H1 (cell line): ENCODE measurements around the gene RGS3. TPM values are rescaled to one million over a fixed set of nuclear protein-coding genes. Genes with fewer than 3 reads are reported as not detected.
A peak's percentile ranks its signal among the peaks of the same experiment; 100 is the strongest.

Experiments
- CTCF ChIA-PET: fragments of 300-600 bp; sonication (Branson Sonifier 250); formaldehyde crosslinking; loops from one replicate; lab custom pipeline; 2021; ENCODE audit not compliant: partially characterized antibody; lab: Charles Lee
- POLR2A ChIA-PET: fragments of 300-600 bp; sonication (Branson Sonifier 250); formaldehyde crosslinking; loops from one replicate; lab custom pipeline; 2021; ENCODE audit warnings: inconsistent platforms; ENCODE audit not compliant: partially characterized antibody; lab: Charles Lee
- DNase-seq, 2 experiments: peaks; one replicate each; pipeline versions ENCODE4 v3.0.0 to v3.0.0-alpha.2; 2010 to 2022; ENCODE audit warnings: low spot score in 2 of 2, low read depth in 1 of 2, mixed read lengths in 1 of 2
- FAIRE-seq: peaks from 2 replicates; lab custom pipeline; 2011; peaks lifted over from hg19 to GRCh38; lab: Jason Lieb, UNC
- H2AFZ ChIP-seq: 2 replicates; pipeline ENCODE4 v1.8.1; 2012; ENCODE audit warnings: low read length, inconsistent platforms
- H2AK5ac ChIP-seq: 2 replicates; pipeline ENCODE4 v1.6.1; 2013; ENCODE audit warnings: low read depth, low read length
- H2BK120ac ChIP-seq: replicated peaks from 2 replicates; pipeline ENCODE3; 2013; ENCODE audit warnings: low read depth, low read length, inconsistent platforms
- H2BK12ac ChIP-seq: 2 replicates; pipeline ENCODE4 v1.6.1; 2013; ENCODE audit warnings: low read depth, low read length
- H2BK15ac ChIP-seq: 2 replicates; pipeline ENCODE4 v1.6.1; 2013; ENCODE audit warnings: low read length
- H2BK20ac ChIP-seq: 2 replicates; pipeline ENCODE4 v1.6.1; 2013; ENCODE audit warnings: low read length
- H2BK5ac ChIP-seq: 2 replicates; pipeline ENCODE4 v1.6.1; 2013; ENCODE audit warnings: low read depth, low read length
- H3K14ac ChIP-seq: 2 replicates; pipeline ENCODE4 v1.6.1; 2013; ENCODE audit warnings: inconsistent platforms; ENCODE audit not compliant: insufficient read length
- H3K18ac ChIP-seq: 2 replicates; pipeline ENCODE4 v1.6.1; 2013; ENCODE audit warnings: low read length; ENCODE audit errors: extremely low read depth
- H3K23ac ChIP-seq: 2 replicates; pipeline ENCODE4 v1.6.1; 2013; ENCODE audit warnings: inconsistent platforms; ENCODE audit not compliant: insufficient read length
- H3K23me2 ChIP-seq: 2 replicates; pipeline ENCODE4 v1.6.1; 2013; ENCODE audit warnings: low read depth, low read length
- H3K27ac ChIP-seq: 2 replicates; pipeline ENCODE4 v1.6.1; 2011; ENCODE audit warnings: low read depth, low read length, inconsistent platforms
- H3K27me3 ChIP-seq, 4 experiments: replicated peaks in 1 of 4; 1 replicate in 1 of 4; 2 replicates in 3 of 4; pipeline versions ENCODE4 v1.6.1 to v1.8.1; 2011 to 2013; ENCODE audit warnings: low read length in 3 of 4, mild to moderate bottlenecking in 3 of 4, inconsistent platforms in 2 of 4, mixed read lengths in 2 of 4, moderate library complexity in 1 of 4; ENCODE audit not compliant: control insufficient read depth in 3 of 4, insufficient read depth in 3 of 4; ENCODE audit errors: extremely low read depth in 1 of 4
- H3K36me3 ChIP-seq, 4 experiments: 2 replicates each; pipeline versions ENCODE4 v1.6.1 to v1.8.1; 2011 to 2013; ENCODE audit warnings: mild to moderate bottlenecking in 4 of 4, low read length in 3 of 4, moderate library complexity in 2 of 4, control low read depth in 1 of 4, inconsistent platforms in 1 of 4; ENCODE audit not compliant: insufficient read depth in 4 of 4, control insufficient read depth in 2 of 4
- H3K4ac ChIP-seq: replicated peaks from 2 replicates; pipeline ENCODE3; 2013; ENCODE audit warnings: low read length, low read depth, mixed read lengths, inconsistent platforms; ENCODE audit not compliant: insufficient read length
- H3K4me1 ChIP-seq, 4 experiments: replicated peaks in 1 of 4; 1 replicate in 1 of 4; 2 replicates in 3 of 4; pipeline versions ENCODE4 v1.6.1 to v1.8.1; 2011 to 2013; ENCODE audit warnings: low read length in 3 of 4, inconsistent platforms in 2 of 4, mixed read lengths in 1 of 4; ENCODE audit not compliant: insufficient read depth in 4 of 4, control insufficient read depth in 3 of 4
- H3K4me2 ChIP-seq, 2 experiments: 2 replicates each; pipeline versions ENCODE4 v1.6.1 to v1.8.1; 2011 to 2013; ENCODE audit warnings: low read depth in 2 of 2, low read length in 2 of 2, control low read depth in 1 of 2, inconsistent platforms in 1 of 2, mild to moderate bottlenecking in 1 of 2; ENCODE audit not compliant: insufficient read depth in 1 of 2
- H3K4me3 ChIP-seq, 4 experiments: fragments of 200-600, 300-600 bp in 1 of 4; sonication (generic), shearing (Covaris generic), sonication (Bioruptor Twin) in 1 of 4; 2 replicates each; pipeline versions ENCODE4 v1.5.1 to v1.8.1; 2011 to 2016; ENCODE audit warnings: low read length in 4 of 4, low read depth in 3 of 4, control low read depth in 2 of 4, inconsistent platforms in 2 of 4, mild to moderate bottlenecking in 2 of 4, mixed read lengths in 1 of 4, moderate library complexity in 1 of 4; ENCODE audit not compliant: insufficient read depth in 2 of 4; ENCODE audit errors: extremely low read depth in 1 of 4
- H3K56ac ChIP-seq: replicated peaks from 2 replicates; pipeline ENCODE3; 2013; ENCODE audit warnings: low read depth, mild to moderate bottlenecking, mixed read lengths, low read length, inconsistent platforms; ENCODE audit not compliant: insufficient read length
- H3K79me1 ChIP-seq: 2 replicates; pipeline ENCODE4 v1.6.1; 2013; ENCODE audit warnings: low read depth, low read length, control low read depth
- H3K79me2 ChIP-seq, 2 experiments: 2 replicates each; pipeline versions ENCODE4 v1.6.1 to v1.8.1; 2012 to 2013; ENCODE audit warnings: low read length in 2 of 2, mild to moderate bottlenecking in 2 of 2, inconsistent platforms in 1 of 2; ENCODE audit not compliant: insufficient read depth in 2 of 2, control insufficient read depth in 1 of 2
- H3K9ac ChIP-seq, 4 experiments: replicated peaks in 1 of 4; 1 replicate in 1 of 4; 2 replicates in 3 of 4; pipeline versions ENCODE4 v1.6.1 to v1.8.1; 2011 to 2013; ENCODE audit warnings: low read depth in 3 of 4, low read length in 3 of 4, control low read depth in 2 of 4, mild to moderate bottlenecking in 2 of 4, moderate library complexity in 2 of 4, inconsistent platforms in 1 of 4; ENCODE audit errors: extremely low read depth in 1 of 4
- H3K9me3 ChIP-seq, 2 experiments: 2 replicates each; pipeline versions ENCODE4 v1.6.1 to v1.8.1; 2012 to 2013; ENCODE audit warnings: mild to moderate bottlenecking in 2 of 2, moderate library complexity in 2 of 2, control low read depth in 1 of 2, inconsistent platforms in 1 of 2, low read depth in 1 of 2, low read length in 1 of 2, mixed read lengths in 1 of 2; ENCODE audit not compliant: insufficient read depth in 2 of 2
- H4K20me1 ChIP-seq, 2 experiments: replicated peaks in 1 of 2; 2 replicates each; pipeline versions ENCODE3 to v1.8.1; 2011 to 2013; ENCODE audit warnings: inconsistent platforms in 2 of 2, low read length in 2 of 2, mild to moderate bottlenecking in 1 of 2; ENCODE audit not compliant: insufficient read depth in 2 of 2, control insufficient read depth in 1 of 2
- H4K5ac ChIP-seq: 2 replicates; pipeline ENCODE4 v1.6.1; 2013; ENCODE audit warnings: low read length, low read depth, mixed read lengths, inconsistent platforms; ENCODE audit not compliant: insufficient read length
- H4K8ac ChIP-seq: 2 replicates; pipeline ENCODE4 v1.8.0; 2013; ENCODE audit warnings: mild to moderate bottlenecking, moderate library complexity, low read length, inconsistent platforms; ENCODE audit not compliant: insufficient read depth; ENCODE audit errors: extremely low read depth
- H4K91ac ChIP-seq: replicated peaks from 2 replicates; pipeline ENCODE3; 2013; ENCODE audit warnings: low read length, mixed read lengths, inconsistent platforms; ENCODE audit not compliant: insufficient read length
- BACH1 ChIP-seq: IDR thresholded peaks from 2 replicates; pipeline ENCODE4 v1.6.1; 2012; ENCODE audit warnings: low read length, improper control_type of control experiment
- BCL11A ChIP-seq, 2 experiments: IDR thresholded peaks; one replicate each; pipeline ENCODE4 v1.6.1; 2011; ENCODE audit warnings: low read depth in 2 of 2, low read length in 2 of 2, mild to moderate bottlenecking in 2 of 2
- MAFK ChIP-seq: IDR thresholded peaks from 2 replicates; pipeline ENCODE4 v1.6.1; 2012; ENCODE audit warnings: low read depth, mild to moderate bottlenecking, improper control_type of control experiment, low read length
- TAF1 ChIP-seq: IDR thresholded peaks from 2 replicates; pipeline ENCODE4 v1.6.1; 2011; ENCODE audit warnings: mild to moderate bottlenecking, low read depth, low read length
- WGBS, 2 experiments: shearing (Covaris generic) in 1 of 2; methylation state at CpG; one replicate each; pipeline versions ENCODE4 v1.1.6 to v1.1.7; 2013 to 2015; ENCODE audit warnings: low lambda C conversion rate in 2 of 2, mixed read lengths in 2 of 2, inconsistent platforms in 1 of 2, low coverage in 1 of 2, missing lambda C conversion rate in 1 of 2; ENCODE audit not compliant: insufficient replicate concordance in 2 of 2, insufficient coverage in 1 of 2, insufficient read length in 1 of 2; ENCODE audit errors: extremely low coverage in 1 of 2, missing lambda C conversion rate in 1 of 2; 5-methylcytosine and 5-hydroxymethylcytosine counted together
- polyA plus RNA-seq, 7 experiments: library from polyadenylated mRNA; depleted of rRNA in 3 of 7; stranded (reverse) in 5 of 7; unstranded in 2 of 7; fragments of >200 nt in 5 of 7; fragments of 200-250 nt in 2 of 7; gene quantifications; 1 replicate in 5 of 7; 2 replicates in 1 of 7; 4 replicates in 1 of 7; pipeline versions ENCODE4 v1.2.1 to v1.2.3, GENCODE V29; 2011 to 2013; ENCODE audit warnings: missing spikeins in 2 of 7, mixed read lengths in 2 of 7
- total RNA-seq: library from RNA; stranded (reverse); fragmentation: NEBNext Ultra II Directional; extraction: Animal tissue kit (Norgen Biotek cat#: 25700); gene quantifications from 2 replicates; pipeline ENCODE4 v1.2.1, GENCODE V29; 2021

Gene RGS3
- total and polyA plus RNA-seq, 2 of the 8 experiments (the other 6 are each of a cell fraction or from before 2014, with no cell fraction given) = 12.6 to 18.2 TPM

DNA sequence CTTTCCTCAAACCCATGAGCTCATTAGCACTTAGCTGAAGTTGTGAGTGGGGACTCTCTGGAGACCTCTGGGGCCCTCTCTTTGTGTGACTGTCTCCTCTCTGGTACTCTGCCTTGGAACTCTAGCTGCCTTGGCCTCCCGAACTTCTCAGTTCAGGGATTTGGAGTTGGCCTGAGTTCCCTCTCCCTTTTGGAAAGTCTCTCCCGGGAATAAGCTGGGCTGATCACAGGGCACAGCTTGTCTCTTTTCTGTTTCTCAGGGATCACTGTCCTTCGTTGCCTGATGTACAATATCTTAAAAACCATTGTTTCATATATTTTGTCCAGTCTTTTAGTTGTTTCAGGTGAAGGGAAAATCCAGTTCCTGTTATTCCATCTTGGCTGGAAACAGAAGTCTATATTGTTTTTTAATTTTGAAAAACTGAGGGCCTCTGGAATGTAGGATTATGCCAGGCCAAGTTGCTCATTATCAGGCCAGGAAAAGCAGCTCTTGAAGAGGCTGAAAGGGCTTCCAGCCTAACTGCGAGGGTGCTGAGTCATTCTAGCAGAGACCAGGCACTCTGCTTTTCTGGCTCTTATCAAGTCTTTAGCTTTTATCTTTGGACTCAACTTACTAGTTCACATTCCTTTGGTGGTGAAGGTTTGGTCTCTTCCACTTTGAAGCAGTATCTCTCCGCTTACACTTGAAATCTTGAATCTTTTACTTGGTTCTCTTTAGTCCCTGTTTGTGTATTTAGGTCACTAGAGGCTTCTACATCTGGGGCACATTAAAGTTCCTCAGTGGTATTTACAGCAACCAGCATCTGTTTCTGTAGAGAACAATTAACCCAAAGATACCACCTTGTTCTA lies 8.4 kb upstream of the RGS3 start:
- H4K5ac ChIP-seq = no peak overlapping the region
- H3K36me3 ChIP-seq = no peaks in the 10 kb centered on the region
- H3K23ac ChIP-seq = no peak overlapping the region
- no peak overlapping the region for H3K4ac ChIP-seq
- H3K14ac ChIP-seq = no peak overlapping the region
- H4K91ac ChIP-seq = no peak overlapping the region
- H3K56ac ChIP-seq = no peak overlapping the region
- H3K4me3 ChIP-seq = no peak overlapping the region
- H2AK5ac ChIP-seq = no peak overlapping the region
- H3K18ac ChIP-seq = no peak overlapping the region
- CTCF ChIA-PET = interaction anchor here (0.5 to 2.6 kb wide), 15 partner anchors 8 to 206 kb away, joined by 3 to 16 read pairs (median 4); no protein-coding TSS in a partner anchor
- no peaks in the 10 kb centered on the region for H3K79me2 ChIP-seq
- DNase-seq (no peak), FAIRE-seq (no peak)
- H3K27me3 ChIP-seq = no peaks in the 10 kb centered on the region
- no peaks in the 10 kb centered on the region for H3K79me1 ChIP-seq
- H4K8ac ChIP-seq = no peak overlapping the region
- H2AFZ ChIP-seq = peak overlapping the region; percentile 92
- TF ChIP-seq BCL11A (IDR thresholded peaks at IDR 0.05; ENCODE audit: low read depth in 2 of 2, low read length in 2 of 2) = no peak
- peak; percentile 84 for TF ChIP-seq BACH1
- peak; percentile 59 for TF ChIP-seq TAF1
- peak; percentile 81 for TF ChIP-seq MAFK
- TF ChIP-seq, all 59 proteins: peak for 3
- H4K20me1 ChIP-seq = no peaks in the 10 kb centered on the region
- H3K23me2 ChIP-seq = no peaks in the 10 kb centered on the region
- no peak overlapping the region for H3K9ac ChIP-seq
- peaks cover 0 to 5% (median 2%) of the 10 kb centered on the region in 4 experiments; a peak in 5 of 7 replicates for H3K4me1 ChIP-seq
- H2BK120ac ChIP-seq = peak overlapping the region; percentile 68
- H3K27ac ChIP-seq = no peak overlapping the region
- 85% methylated on average over 5 of the region's 5 CpGs; no CpG with 5 or more reads in 1 of the 2 experiments for WGBS, 2 experiments
- H3K9me3 ChIP-seq = no peaks in the 10 kb centered on the region
- H2BK20ac ChIP-seq = 0 out of 2 replicates have a peak overlapping the region, but pooled peaks have one; percentile 61
- POLR2A ChIA-PET = interaction anchor here (0.6 to 1.3 kb wide), 4 partner anchors 9 to 203 kb away, joined by 3 read pairs; no protein-coding TSS in a partner anchor
- H2BK12ac ChIP-seq = peak overlapping the region; percentile 71; the same call in 1 of the 2 replicates
- H2BK15ac ChIP-seq = 0 out of 2 replicates have a peak overlapping the region, but pooled peaks have one; percentile 29
- no peak overlapping the region for H3K4me2 ChIP-seq
- no peak overlapping the region for H2BK5ac ChIP-seq
